Muscle layer of colon (tissue), 2 donors: Measurements from ENCODE around the gene CACFD1.

Experiments used
- H3K27ac ChIP-seq: one replicate; pipeline ENCODE4 v1.7.0; 2013; ENCODE audit warnings: low read depth, mild to moderate bottlenecking, low read length, moderate library complexity
- H3K27me3 ChIP-seq, 2 donors: one replicate each; pipeline ENCODE4 v1.7.0; 2013; ENCODE audit warnings: low read length in 2 of 2, mild to moderate bottlenecking in 2 of 2; ENCODE audit not compliant: insufficient read depth in 2 of 2, control insufficient read depth in 1 of 2
- H3K36me3 ChIP-seq: one replicate; pipeline ENCODE4 v1.7.0; 2013; ENCODE audit warnings: mild to moderate bottlenecking, low read length; ENCODE audit not compliant: insufficient read depth
- H3K4me1 ChIP-seq: one replicate; pipeline ENCODE4 v1.7.0; 2013; ENCODE audit warnings: mild to moderate bottlenecking, low read length; ENCODE audit not compliant: insufficient read depth
- H3K4me3 ChIP-seq, 2 donors: one replicate each; pipeline ENCODE4 v1.7.0; 2013; ENCODE audit warnings: low read length in 2 of 2, low read depth in 1 of 2, mild to moderate bottlenecking in 1 of 2, moderate library complexity in 1 of 2
- H3K9ac ChIP-seq: one replicate; pipeline ENCODE4 v1.7.0; 2013; ENCODE audit warnings: low read length
- H3K9me3 ChIP-seq: one replicate; pipeline ENCODE4 v1.7.0; 2013; ENCODE audit warnings: mild to moderate bottlenecking, low read length
- donor health status: abdominal sarcoma.
- donor health status: Adenocarcinoma of cecum.

CACFD1 gene

GRCh38 chr9:133508046-133508445, 48.3 kb downstream of the CACFD1 start:
- Histone ChIP-seq H3K9me3 (no peaks in the 10 kb centered on the region), H3K4me1 (peaks cover 16% of the 10 kb centered on the region), H3K4me3 (no peak overlapping the region), H3K27me3 (no peaks in the 10 kb centered on the region), H3K27ac (no peak overlapping the region), H3K36me3 (no peaks in the 10 kb centered on the region), H3K9ac (no peak overlapping the region)

GRCh38 chr9:133509179-133510083, 49.7 kb downstream of the CACFD1 start:
- H3K36me3 ChIP-seq: no peaks in the 10 kb centered on the region
- no peak overlapping the region for H3K4me3 ChIP-seq
- H3K9ac ChIP-seq: no peak overlapping the region
- no peaks in the 10 kb centered on the region for H3K9me3 ChIP-seq
- no peak overlapping the region for H3K27ac ChIP-seq
- H3K27me3 ChIP-seq: no peaks in the 10 kb centered on the region
- H3K4me1 ChIP-seq: peaks cover 17% of the 10 kb centered on the region

DNA sequence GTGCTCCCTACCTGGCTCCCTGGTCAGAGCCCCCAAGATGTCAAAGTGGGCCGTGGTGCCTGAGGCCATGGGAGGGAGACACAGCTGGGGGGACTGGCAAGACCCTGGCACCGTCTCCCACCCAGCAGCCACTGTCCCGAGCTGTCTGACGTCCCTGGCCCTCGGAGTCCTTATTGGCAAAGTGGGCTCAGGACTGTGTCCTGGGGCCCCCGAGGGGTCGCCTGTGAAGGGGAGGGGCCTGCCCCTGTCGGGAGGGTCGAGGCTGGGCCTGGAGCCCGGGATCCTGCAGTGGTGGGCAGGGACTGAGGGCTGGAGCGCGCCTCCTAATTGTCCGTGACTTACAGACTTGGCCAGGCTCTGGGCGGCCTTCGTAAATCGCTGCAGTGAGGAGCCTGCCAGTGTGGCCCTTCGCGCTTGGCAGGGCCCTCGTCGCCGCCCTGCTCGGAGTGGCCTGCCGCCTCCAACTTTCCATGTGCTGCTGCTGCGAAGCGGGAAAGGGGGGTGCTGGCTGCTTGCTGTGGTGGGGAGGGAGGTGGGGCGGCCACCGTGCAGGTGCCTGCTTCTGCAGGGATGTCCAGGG, 51.2 kb downstream of the CACFD1 start:
- no peaks in the 10 kb centered on the region for H3K36me3 ChIP-seq
- no peak overlapping the region for H3K4me3 ChIP-seq
- no peaks in the 10 kb centered on the region for H3K27me3 ChIP-seq
- no peak overlapping the region for H3K27ac ChIP-seq
- H3K9ac ChIP-seq: no peak overlapping the region
- H3K9me3 ChIP-seq: no peaks in the 10 kb centered on the region
- peaks cover 15% of the 10 kb centered on the region for H3K4me1 ChIP-seq

DNA sequence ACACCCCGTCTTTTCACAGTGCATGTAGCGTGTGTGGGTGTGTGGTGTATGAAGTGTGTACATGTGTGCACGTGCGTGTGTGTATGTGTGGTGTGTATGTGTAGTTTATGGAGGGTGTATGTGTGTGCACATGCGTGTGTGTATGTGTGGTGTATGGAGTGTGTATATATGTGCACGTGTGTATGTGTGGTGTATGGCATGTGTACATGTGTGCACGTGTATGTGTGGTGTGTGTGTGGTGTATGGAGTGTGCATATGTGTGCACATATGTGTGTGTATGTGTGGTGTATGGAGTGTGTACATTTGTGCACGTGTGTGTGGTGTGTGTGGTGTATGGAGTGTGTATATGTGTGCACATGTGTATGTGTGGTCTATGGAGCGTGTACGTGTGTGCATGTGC, 51.8 kb downstream of the CACFD1 start:
- Histone ChIP-seq H3K4me1 (peaks cover 15% of the 10 kb centered on the region), H3K27ac (no peak overlapping the region), H3K9me3 (no peaks in the 10 kb centered on the region), H3K27me3 (no peaks in the 10 kb centered on the region), H3K36me3 (no peaks in the 10 kb centered on the region), H3K4me3 (no peak overlapping the region), H3K9ac (no peak overlapping the region)

GRCh38 chr9:133512253-133513213, 52.8 kb downstream of the CACFD1 start:
- H3K27me3 ChIP-seq: no peaks in the 10 kb centered on the region
- H3K4me3 ChIP-seq: no peak overlapping the region
- H3K9me3 ChIP-seq: no peaks in the 10 kb centered on the region
- no peaks in the 10 kb centered on the region for H3K36me3 ChIP-seq
- H3K9ac ChIP-seq: no peak overlapping the region
- H3K4me1 ChIP-seq: peaks cover 15% of the 10 kb centered on the region
- H3K27ac ChIP-seq: no peak overlapping the region

- H3K9ac ChIP-seq: no peak overlapping the region
- peaks cover 15% of the 10 kb centered on the region for H3K4me1 ChIP-seq
- no peak overlapping the region for H3K4me3 ChIP-seq
- no peaks in the 10 kb centered on the region for H3K9me3 ChIP-seq
- H3K27ac ChIP-seq: no peak overlapping the region
- H3K27me3 ChIP-seq: no peaks in the 10 kb centered on the region
- H3K36me3 ChIP-seq: no peaks in the 10 kb centered on the region
Measured at GRCh38 chr9:133513214-133514100, 53.7 kb downstream of the CACFD1 start.

- no peak overlapping the region for H3K4me3 ChIP-seq
- H3K27ac ChIP-seq: no peak overlapping the region
- H3K9ac ChIP-seq: no peak overlapping the region
- no peaks in the 10 kb centered on the region for H3K36me3 ChIP-seq
- H3K4me1 ChIP-seq: peaks cover 6% of the 10 kb centered on the region
- H3K27me3 ChIP-seq: no peaks in the 10 kb centered on the region
- no peaks in the 10 kb centered on the region for H3K9me3 ChIP-seq
Measured at GRCh38 chr9:133514460-133515239, 54.9 kb downstream of the CACFD1 start.

- H3K4me3 ChIP-seq: no peak overlapping the region
- no peaks in the 10 kb centered on the region for H3K27me3 ChIP-seq
- no peaks in the 10 kb centered on the region for H3K36me3 ChIP-seq
- peaks cover 5% of the 10 kb centered on the region for H3K4me1 ChIP-seq
- no peaks in the 10 kb centered on the region for H3K9me3 ChIP-seq
- no peak overlapping the region for H3K9ac ChIP-seq
- no peak overlapping the region for H3K27ac ChIP-seq
Measured at GRCh38 chr9:133515240-133515610, 55.4 kb downstream of the CACFD1 start.

GRCh38 chr9:133515615-133516255, 56.0 kb downstream of the CACFD1 start:
- peaks cover 5% of the 10 kb centered on the region for H3K4me1 ChIP-seq
- H3K9me3 ChIP-seq: no peaks in the 10 kb centered on the region
- no peak overlapping the region for H3K9ac ChIP-seq
- no peaks in the 10 kb centered on the region for H3K27me3 ChIP-seq
- H3K36me3 ChIP-seq: no peaks in the 10 kb centered on the region
- H3K27ac ChIP-seq: no peak overlapping the region
- no peak overlapping the region for H3K4me3 ChIP-seq
